Fibroblast of villous mesenchyme (primary cell): ENCODE measurements around the gene GOLIM4. TPM values are rescaled to one million over a fixed set of nuclear protein-coding genes. Genes with fewer than 3 reads are reported as not detected.

Source experiments
- DNase-seq: peaks from one replicate; pipeline ENCODE4 v3.0.0-alpha.2; 2010; ENCODE audit warnings: low read depth
- H3K4me3 ChIP-seq: 2 replicates; pipeline ENCODE4 v1.5.1; 2011; ENCODE audit warnings: low read depth, mild to moderate bottlenecking, low read length
- CTCF ChIP-seq: IDR thresholded peaks from 2 replicates; pipeline ENCODE4 v1.5.1; 2012; ENCODE audit warnings: low read depth, mild to moderate bottlenecking, low read length; ENCODE audit not compliant: insufficient read depth
- total RNA-seq: library from RNA; depleted of rRNA; stranded (reverse); fragments of >200 nt; gene quantifications from 2 replicates; pipeline ENCODE4 v1.2.3, GENCODE V29; 2012

The GOLIM4 gene
- total RNA-seq, 1 donor, result 49.2 TPM

- no peak for DNase-seq
- H3K4me3 ChIP-seq, result no peak overlapping the region
- TF ChIP-seq CTCF, result no peak
These were observed 31.7 kb upstream of the GOLIM4 start for GRCh38 chr3:168127466-168127865.

GRCh38 chr3:168124791-168125190 lies 29.1 kb upstream of the GOLIM4 start:
- no peak overlapping the region for H3K4me3 ChIP-seq
- no peak for TF ChIP-seq CTCF
- DNase-seq, result no peak

- no peak for TF ChIP-seq CTCF
- no peak overlapping the region for H3K4me3 ChIP-seq
- no peak for DNase-seq
These were observed 28.6 kb upstream of the GOLIM4 start for GRCh38 chr3:168124291-168124690.

- TF ChIP-seq CTCF, result no peak
- DNase-seq, result no peak
- H3K4me3 ChIP-seq, result no peak overlapping the region
These were observed 27.8 kb upstream of the GOLIM4 start for GRCh38 chr3:168123201-168124176.

GRCh38 chr3:168121184-168122017 lies 25.7 kb upstream of the GOLIM4 start:
- no peak overlapping the region for H3K4me3 ChIP-seq
- TF ChIP-seq CTCF, result no peak
- DNase-seq, result no peak

- peak; percentile 19 for DNase-seq
These were observed 22.2 kb upstream of the GOLIM4 start for GRCh38 chr3:168117853-168118313.

More at GRCh38 chr3:168117853-168118313, 22.2 kb upstream of the GOLIM4 start:
- no peak for TF ChIP-seq CTCF
- H3K4me3 ChIP-seq, result no peak overlapping the region
